ENCODE measurements around the gene MAP3K1.
"Not testable (repeated sequence)": the region's sequence is repeated elsewhere in the genome, so short reads cannot be mapped to it uniquely, and the experiment has no call there.

Gene MAP3K1

GRCh38 chr5:56814963-56815657, at the start of gene MAP3K1:
Gene MAP3K1, plus strand, starts transcription at chr5:56815549. Its CDS starts 25 bp downstream, at chr5:56815574.
- peak; percentile 71 for DNase-seq (ENCODE audit: low read depth)

- no peak for DNase-seq (ENCODE audit: low read depth)
These were observed 48.4 kb upstream of the MAP3K1 start for GRCh38 chr5:56766926-56767325.

- no peak for DNase-seq (ENCODE audit: low read depth)
These were observed 45.3 kb upstream of the MAP3K1 start for GRCh38 chr5:56769875-56770604.

GRCh38 chr5:56772767-56773166, 42.6 kb upstream of the MAP3K1 start:
- DNase-seq (ENCODE audit: low read depth), result no peak

GRCh38 chr5:56774957-56775356, 40.4 kb upstream of the MAP3K1 start:
- no peak for DNase-seq (ENCODE audit: low read depth)

- DNase-seq (ENCODE audit: low read depth), result not testable (repeated sequence)
These were observed 39.0 kb upstream of the MAP3K1 start for GRCh38 chr5:56776212-56776846.

GRCh38 chr5:56783261-56783660, 32.1 kb upstream of the MAP3K1 start:
- no peak for DNase-seq (ENCODE audit: low read depth)

- DNase-seq (ENCODE audit: low read depth), result no peak
These were observed 29.0 kb upstream of the MAP3K1 start for GRCh38 chr5:56786346-56786745.

- DNase-seq (ENCODE audit: low read depth), result no peak
These were observed 24.0 kb upstream of the MAP3K1 start for GRCh38 chr5:56791396-56791795.

- DNase-seq (ENCODE audit: low read depth), result no peak
These were observed 16.8 kb upstream of the MAP3K1 start for GRCh38 chr5:56798521-56798920.

GRCh38 chr5:56800186-56800585, 15.2 kb upstream of the MAP3K1 start:
- DNase-seq (ENCODE audit: low read depth), result no peak

- no peak for DNase-seq (ENCODE audit: low read depth)
These were observed 14.1 kb upstream of the MAP3K1 start for GRCh38 chr5:56801256-56801655.

- DNase-seq (ENCODE audit: low read depth), result no peak
These were observed 13.1 kb upstream of the MAP3K1 start for GRCh38 chr5:56802205-56802604.

- DNase-seq (ENCODE audit: low read depth), result no peak
These were observed 12.3 kb upstream of the MAP3K1 start for GRCh38 chr5:56803025-56803424.

GRCh38 chr5:56803894-56804293, 11.5 kb upstream of the MAP3K1 start:
- no peak for DNase-seq (ENCODE audit: low read depth)

GRCh38 chr5:56807679-56808078, 7.7 kb upstream of the MAP3K1 start:
- DNase-seq (ENCODE audit: low read depth), result no peak

- DNase-seq (ENCODE audit: low read depth), result no peak
These were observed 7.1 kb upstream of the MAP3K1 start for GRCh38 chr5:56808211-56808610.

GRCh38 chr5:56810826-56811225, 4.5 kb upstream of the MAP3K1 start:
- DNase-seq (ENCODE audit: low read depth), result no peak

GRCh38 chr5:56812110-56812509, 3.2 kb upstream of the MAP3K1 start:
- no peak for DNase-seq (ENCODE audit: low read depth)

- DNase-seq (ENCODE audit: low read depth), result no peak
These were observed 2.0 kb upstream of the MAP3K1 start for GRCh38 chr5:56813302-56813701.

- DNase-seq (ENCODE audit: low read depth), result no peak
These were observed 887 bp upstream of the MAP3K1 start for GRCh38 chr5:56814361-56814962.

- no peak for DNase-seq (ENCODE audit: low read depth)
These were observed 553 bp downstream of the MAP3K1 start for GRCh38 chr5:56815658-56816545.
